GM18502 (cell line): Measurements from ENCODE around the gene ANKRD65.

Experiments used
- ATAC-seq: cut with Tn5 transposase; IDR thresholded peaks from one replicate; pipeline ENCODE4 v1.9.1; 2021; ENCODE audit warnings: mild to moderate bottlenecking; ENCODE audit not compliant: unreplicated experiment, poor library complexity

The ANKRD65 gene

DNA sequence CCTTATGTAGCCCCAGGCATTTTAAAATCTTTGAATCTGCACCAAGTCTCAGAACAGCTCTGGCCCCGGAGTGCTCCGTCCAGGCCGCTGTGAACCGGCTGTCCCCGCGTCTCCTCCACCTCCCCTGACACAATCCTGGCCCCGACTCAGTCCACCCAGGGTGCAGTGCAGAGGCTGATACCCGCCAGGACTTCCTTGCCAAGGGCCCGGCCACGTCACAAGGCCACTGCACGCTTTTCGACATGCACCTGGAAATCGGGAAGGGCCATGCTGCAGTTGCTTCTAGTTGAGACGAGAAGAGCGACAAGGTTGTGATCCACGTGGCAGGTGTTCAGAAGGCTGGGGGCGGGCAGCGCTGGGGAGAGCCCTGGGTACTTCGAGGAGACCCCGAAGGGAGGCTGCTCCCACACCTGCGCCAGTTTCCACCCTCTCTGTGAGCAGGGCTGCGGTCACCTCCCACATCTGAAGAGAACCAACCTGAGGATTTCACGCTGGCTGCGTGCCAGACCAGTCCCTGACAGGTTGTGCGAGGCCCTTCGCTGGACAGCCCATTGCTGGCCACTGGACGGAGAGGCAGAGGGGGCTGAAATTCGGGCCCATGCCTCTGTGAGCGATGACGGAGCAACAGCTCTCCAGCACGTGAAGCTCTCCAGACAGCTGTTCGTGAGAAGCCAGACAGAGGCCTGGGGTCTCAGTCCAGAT is 21.1 kb upstream of the ANKRD65 start:
- no peak for ATAC-seq

DNA sequence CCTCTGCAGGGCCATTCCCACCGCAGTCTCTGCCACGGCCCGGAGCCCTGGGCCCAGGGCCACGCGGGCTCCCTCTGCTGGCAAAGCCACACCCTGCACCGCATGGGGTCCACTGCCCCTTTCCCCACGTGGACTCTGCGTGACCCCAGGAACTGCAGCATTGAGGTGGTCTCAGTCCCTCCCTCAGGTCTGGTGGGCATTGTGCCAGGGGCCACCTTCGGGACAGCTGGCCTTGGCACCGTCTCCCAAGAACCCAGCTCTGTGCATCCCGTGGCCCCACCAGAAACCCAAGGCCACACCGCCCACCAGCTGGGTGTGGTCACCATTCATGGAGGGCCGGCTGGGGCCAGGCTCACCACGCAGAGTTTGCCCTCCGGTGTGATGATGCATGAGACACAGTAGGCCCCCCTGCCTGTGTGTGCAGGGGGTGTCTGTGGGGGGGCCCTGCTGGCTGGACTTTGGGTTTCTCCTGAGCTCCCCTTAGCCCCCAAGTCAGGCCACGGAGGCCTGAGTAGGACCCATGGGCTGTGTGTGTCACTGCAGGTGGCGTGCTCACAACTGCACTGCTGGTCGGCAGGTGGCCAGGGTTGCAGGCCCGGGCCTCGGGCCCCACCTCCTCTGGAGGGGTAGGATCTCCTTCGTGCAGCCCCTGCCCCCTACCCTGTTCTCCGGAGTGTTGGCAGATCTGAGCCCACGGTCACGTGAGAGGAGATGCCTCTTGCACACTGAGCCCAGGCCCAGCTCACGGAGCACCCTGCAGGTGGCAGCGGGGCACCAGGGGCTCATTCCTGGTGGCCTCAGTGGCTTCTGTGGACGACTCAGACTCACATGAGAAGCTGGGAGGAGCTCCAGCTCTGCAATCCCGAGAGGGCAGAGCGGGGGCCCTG is 20.2 kb upstream of the ANKRD65 start:
- ATAC-seq, result no peak

DNA sequence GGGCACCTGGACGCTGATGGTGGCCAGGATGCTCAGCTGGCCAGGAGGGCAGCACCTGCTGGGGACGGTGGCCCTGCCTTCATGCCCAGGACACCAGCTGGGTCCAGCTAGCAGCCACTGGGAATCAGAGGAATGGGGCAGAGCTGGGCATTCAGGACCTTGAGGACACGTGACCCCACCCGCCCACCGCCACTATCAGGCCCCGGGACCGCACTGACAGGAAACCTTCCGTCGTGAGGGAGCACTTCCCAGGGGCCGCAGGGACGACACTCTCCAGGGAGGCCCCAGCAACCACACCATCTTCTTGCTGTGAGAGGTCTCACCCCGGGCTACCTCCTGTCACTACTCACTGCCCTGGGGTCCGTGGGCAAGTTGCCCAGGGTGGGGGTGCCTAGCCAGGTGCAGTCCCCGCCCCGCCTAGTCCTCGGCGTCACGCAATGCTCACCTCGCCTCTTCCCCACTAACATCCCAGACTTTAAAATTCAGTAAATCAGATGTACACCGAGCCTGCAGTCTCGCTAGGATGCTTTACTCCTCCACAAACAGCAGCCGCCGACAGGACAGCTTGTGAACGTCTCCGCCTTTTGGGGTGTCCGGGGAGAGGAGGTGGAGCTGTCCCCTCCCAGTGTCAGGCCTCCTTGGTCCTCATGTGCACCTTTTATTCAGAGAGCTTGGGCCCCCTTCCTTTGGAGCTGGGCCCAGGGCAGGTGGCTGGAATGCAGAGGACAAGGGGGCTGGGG is 19.4 kb upstream of the ANKRD65 start:
- ATAC-seq, result no peak

DNA sequence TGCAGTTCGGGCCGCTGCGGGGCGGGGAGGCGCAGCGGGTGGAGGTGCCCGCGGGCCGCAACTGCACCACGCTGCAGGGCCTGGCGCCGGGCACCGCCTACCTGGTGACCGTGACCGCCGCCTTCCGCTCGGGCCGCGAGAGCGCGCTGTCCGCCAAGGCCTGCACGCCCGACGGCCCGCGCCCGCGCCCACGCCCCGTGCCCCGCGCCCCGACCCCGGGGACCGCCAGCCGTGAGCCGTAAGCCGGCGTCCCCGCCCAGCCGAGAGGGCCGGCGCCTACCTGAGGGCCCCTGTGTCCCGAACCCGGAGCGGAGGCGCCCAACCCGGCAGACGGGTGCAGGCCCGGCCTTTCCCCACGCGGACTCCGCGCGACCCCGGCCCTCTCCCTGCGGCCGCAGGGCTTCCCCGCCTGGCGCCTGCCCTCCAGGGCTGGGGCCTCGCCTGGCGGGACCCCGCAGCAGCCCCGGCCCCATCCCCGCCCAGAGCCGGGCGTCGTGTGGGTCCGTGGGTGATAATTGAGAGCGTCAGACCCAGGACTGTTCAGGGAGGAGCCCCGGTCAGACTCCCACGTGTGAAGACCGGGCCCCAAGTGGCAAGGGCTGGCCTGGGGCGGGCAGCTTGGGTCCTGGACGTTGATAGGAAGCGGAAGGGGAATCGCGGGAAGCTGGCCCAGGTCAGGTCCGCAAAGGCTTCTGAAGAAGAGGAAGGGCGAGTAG is 18.6 kb upstream of the ANKRD65 start:
- no peak for ATAC-seq

DNA sequence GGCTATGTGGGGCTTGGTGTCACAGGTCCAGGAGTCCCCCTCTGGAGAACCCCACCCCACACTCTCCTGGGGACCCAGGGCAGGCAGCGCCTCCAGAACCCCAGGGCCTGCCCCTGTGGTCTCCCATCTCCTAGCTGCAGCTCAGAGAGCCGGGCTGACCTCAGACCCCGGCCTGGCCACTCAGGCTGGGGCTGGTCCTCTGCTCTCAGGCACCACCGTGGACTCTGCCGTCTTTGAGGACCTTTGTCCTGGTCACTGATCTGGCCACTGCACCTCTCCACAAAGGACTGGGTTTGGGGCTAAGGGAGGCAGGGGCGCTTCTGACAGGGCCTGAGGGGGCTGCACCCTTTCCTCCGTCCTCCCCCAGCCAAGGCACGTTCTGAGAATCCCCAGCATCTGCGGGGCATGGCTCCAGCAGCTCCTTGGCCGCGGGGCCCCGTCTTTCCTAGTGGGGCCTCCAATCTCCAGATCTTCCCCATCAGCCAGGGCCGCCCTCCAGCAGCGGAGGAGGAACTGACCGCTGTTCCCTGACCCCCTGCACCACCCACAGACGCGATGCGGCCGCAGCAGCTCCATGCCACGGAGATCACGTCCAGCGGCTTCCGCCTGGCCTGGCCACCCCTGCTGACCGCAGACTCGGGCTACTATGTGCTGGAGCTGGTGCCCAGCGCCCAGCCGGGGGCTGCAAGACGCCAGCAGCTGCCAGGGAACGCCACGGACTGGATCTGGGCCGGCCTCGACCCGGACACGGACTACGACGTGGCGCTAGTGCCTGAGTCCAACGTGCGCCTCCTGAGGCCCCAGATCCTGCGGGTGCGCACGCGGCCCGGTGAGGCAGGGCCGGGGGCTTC is 17.7 kb upstream of the ANKRD65 start:
- ATAC-seq, result no peak

DNA sequence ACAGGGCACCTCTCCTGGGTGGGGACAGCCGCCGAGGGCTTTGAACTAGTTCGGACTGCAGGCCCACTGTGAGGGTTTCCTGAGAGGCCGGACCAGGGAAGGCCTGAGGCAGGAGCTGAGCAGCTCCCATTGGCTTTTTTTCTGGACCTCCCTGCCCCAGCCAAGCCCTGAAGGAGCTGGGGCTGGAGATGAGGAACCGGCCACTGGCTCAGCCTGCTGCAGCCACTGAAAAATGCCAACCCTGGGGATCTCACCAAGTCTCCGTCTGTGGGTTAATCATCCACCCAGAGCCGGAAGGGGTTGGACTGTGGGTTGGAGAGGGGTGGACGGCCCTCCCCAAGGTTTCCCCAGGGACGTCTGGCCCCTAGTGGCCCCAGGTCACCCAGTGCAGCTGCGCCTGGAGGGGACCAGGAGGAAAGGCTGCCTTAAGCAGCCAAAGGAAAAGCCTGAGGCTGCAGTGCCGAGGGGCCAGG is 16.9 kb upstream of the ANKRD65 start:
- ATAC-seq, result no peak

DNA sequence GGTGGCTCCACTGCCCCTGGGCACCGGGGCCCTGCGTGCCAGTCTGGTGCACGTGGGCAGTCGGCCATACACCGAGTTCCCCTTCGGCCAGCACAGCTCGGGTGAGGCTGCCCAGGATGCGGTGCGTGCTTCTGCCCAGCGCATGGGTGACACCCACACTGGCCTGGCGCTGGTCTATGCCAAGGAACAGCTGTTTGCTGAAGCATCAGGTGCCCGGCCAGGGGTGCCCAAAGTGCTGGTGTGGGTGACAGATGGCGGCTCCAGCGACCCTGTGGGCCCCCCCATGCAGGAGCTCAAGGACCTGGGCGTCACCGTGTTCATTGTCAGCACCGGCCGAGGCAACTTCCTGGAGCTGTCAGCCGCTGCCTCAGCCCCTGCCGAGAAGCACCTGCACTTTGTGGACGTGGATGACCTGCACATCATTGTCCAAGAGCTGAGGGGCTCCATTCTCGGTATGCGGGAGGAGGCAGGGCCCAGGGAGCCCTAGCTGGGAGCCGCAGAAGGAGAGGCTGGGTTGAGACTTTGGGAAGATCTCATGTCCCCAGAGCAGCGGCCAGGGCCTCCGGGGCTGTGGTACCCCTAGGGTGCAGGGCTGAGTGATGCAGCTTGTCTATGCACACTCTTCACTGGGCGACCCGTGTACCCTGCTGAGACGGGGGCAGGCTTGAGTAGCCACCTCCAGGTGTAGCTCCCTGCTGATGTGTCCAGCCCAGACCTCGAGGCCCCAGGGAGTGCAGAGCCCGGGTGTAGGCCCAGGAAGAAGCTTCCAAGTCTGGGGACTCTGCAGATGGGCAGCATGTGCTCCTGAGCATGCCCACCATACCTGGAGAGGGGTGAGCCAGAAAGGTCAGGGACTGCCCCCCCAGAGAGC is 16.2 kb upstream of the ANKRD65 start:
- ATAC-seq, result no peak

DNA sequence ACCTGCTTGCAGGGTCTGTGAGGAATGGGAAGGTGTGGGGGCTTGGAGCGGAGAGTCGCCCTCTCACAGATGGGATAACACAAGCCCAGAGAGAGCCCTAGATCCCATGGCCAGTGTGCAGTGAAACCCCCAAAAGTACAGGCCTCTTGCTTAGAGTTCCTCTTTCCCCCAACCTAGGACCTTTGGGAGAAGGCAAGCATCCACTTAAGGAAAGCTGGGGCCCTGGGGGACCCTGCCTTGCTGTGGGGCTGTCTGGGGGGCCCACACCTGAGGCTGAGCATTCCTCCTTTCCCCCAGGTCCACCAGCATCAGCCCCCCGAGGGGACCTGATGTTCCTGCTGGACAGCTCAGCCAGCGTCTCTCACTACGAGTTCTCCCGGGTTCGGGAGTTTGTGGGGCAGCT is 15.6 kb upstream of the ANKRD65 start:
- no peak for ATAC-seq

DNA sequence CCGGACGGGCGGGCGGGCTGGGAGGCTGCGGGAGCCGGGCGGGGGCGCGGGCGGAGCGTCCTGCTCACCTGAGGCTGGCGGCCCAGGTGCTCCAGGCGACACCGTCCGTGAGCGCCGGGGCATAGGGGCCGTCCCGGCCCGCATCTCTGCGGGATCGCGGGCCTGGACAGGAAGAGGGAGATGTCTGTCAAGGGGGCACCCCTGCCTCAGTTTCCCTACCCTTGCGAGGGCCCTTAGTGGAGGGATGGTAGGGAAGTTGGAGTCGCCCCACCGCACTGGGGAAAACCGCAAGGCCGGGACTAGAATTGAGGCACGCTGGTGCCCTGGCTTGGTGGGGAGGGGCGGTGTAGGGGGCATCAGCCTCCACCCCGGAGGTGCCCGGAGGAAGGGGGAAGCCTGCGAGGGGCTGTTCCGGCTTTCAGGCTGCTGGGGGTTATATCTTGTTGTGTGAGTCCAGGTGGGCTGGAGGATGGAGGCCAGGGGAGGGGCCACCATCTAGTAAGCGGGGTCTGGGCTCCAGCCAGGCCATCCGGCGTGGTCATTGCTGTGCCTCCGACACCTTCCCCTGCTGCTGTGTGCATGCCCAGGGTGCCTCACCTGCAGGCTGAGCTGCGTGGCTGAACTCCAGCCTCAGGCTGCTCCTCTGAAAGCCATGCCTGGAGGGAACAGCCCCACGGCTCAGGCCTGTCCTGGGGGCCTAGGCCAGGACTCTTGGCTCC is 15.0 kb upstream of the ANKRD65 start:
- no peak for ATAC-seq

DNA sequence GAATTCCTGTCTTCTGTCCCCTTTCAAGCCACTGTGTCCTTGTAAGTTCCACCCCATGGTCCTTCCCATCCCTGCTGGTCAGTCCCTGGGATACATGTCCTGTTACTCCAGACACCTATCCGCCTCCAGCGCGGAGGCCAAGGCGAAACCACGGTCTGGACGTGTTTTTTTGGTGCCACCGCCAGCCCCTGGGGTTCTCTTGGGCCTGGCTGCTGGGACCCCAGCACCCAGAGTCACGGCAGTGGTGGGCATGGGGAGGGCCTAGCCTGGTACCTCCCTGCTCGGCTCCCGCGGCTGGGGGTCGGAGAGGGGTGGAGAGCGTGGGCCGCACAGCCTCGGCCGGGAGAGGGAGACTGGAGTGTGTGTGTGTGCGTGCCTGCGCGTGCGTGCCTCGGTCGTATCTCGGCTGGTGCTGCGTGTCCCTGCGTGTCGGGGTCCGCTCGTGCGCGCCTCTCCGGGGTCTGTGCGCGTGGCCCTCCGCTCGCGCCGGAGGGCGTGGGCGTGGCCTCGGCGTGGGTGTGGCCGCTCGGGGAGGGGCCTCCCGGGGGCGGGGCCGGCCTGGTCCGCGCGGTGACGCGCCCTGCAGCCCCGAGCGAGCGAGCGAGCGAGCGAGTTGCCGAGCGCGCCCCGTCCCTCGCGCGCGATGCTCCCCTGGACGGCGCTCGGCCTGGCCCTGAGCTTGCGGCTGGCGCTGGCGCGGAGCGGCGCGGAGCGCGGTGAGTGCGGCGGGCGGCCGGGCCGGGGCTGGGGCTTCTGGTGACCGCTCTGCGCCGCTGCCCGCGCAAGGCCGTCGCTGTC is 14.2 kb upstream of the ANKRD65 start, which contains the start of gene VWA1:
VWA1 (plus strand) TSS at position 585 of the 798 bp plus-strand sequence; CDS start at position 644, 59 bp downstream.
- ATAC-seq, result no peak

DNA sequence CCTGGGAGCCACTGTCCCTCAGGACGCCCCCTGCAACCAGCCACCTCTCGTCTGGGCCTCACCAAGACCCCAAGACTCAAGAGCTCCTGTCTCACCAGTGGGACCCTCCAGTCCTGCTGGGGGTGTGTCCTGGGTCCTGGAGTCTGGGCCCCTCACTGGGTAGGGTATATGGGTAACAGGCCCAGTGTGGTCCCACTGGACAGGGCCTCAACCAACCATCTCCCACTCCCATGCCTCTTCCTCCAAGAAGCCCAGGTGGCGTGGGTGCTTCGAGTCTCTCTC is 13.7 kb upstream of the ANKRD65 start:
- no peak for ATAC-seq

DNA sequence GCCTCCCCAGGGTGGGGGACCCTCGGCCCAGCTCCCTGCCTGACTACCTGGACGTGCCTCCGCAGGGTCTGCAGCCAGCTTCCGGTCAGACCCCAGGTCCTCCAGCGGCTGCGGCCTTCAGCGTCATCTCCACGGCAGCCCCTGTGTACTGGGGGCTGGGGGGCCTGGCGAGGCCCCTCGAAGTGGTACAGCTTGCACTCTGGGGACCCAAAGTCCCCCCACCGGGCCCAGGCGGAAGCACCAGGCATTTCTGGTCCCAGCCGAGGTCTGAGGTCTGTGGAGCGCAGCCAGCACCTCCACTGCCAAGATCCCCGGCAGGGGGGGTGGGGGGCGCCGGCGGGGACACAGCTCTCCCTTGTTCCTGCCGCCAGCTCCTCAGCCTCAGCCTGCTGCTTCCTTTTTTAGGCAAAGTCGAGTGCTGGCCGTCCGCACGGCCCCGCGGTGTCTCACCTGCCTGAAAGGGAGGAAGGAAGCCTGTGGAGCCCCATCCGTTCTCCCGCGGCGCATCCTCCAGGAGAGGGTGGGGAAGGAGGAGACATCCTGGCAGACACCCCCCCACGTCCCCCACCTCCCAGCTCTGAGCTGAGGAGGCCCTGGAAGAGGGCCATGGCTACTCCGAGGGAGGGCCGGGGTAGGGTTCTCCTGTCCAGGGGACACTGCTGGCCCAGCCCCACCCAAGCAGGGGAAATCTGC is 13.2 kb upstream of the ANKRD65 start:
- ATAC-seq, result no peak

DNA sequence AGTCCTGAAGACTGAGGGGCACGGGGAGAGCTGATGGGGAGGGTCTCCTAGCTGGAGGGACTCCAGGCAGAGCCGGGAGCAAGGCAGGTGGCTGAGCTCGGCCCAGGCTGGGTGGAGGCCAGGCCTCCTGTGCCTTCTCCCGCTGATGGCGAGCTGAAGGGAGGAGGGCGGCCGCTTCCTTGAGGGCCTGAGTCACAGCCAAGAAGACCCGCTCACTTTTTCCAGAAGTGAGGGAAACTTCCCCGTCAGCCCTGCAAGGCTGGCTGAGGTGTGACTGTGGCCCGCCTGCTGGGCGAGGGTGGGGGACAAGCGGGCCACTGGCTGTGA is 12.7 kb upstream of the ANKRD65 start:
- no peak for ATAC-seq

DNA sequence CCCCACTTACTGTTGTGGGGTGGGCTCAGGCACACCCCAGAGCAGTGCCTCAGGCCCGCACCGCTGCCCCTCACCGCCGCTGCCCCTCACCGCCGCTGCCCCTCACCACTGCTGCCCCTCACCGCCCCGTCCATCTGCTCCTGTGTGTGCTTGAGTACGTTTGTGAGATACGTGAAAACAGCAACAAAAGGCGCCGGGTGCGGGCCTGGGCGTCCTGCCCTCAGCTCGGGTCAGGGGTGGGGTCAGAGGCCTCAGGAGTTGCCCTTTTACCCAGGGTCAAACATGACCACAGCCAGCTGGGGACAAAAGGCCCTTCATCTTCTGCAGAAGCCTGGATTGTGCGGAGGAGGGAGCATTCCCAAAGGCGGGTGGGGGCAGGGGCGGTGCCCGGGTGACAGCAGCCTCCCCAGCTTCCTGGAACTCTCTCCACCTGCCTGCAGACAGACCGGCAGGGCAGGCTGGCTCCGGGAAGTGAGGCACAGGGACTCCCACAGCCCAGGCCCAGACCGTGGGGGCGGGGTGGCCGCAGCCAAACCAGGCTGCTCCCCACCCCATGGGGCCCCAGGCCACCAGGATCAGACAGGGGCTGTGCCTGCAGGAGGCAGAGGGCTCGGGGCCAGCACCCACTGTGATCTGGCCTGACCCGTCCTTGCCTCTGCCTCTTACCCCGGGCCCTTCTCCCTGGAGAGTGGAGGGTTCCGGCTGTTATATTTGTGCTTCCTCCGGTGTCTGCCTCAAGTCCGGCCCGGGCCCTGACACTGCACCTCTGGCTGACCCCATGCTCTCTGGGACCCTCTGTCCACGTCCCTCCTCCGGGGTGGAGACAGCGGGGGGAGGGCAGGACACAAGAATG is 12.1 kb upstream of the ANKRD65 start:
- ATAC-seq, result no peak

DNA sequence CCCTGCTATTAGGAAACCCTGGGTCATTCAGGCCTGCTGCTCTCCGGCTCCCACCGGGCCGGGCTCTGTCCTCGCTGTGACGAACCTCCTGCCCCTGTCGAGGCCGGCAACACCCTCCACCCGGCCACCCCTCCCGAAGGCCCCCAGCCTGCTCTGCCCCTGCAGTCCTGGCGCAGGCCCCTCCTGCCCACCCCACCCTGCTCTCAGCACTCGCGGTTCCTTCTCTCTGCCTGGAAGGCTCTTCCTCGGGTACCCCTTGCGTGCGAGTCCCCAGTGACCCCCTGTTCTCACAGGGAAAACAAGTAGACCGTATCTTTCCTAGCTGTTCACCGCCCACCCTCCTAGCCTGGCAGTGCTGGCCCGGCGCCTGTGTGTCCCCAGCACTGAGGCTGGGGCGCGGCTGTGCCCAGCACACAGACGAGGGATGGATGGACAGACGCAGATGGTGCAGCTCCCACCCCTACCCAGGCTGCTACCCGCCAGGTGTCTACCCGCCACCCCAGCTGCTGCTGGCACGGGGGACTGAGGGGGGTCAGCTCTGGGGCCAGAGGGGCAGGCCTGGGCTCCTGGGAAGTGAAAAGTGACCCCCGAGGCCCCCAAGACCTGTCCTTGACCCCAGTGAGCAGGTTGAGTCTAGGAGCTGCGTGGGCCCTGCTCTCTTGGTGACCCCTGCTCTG is 11.3 kb upstream of the ANKRD65 start:
- ATAC-seq, result no peak
